GM18499 (cell line): ENCODE data around the gene CLINT1.

ENCODE experiments used
- ATAC-seq: cut with Tn5 transposase; IDR thresholded peaks from one replicate; pipeline ENCODE4 v1.9.1; 2021; ENCODE audit warnings: moderate number of reproducible peaks; ENCODE audit not compliant: insufficient read depth, unreplicated experiment

The CLINT1 gene

GRCh38 chr5:157766902-157767301, 92.0 kb downstream of the CLINT1 start:
- no peak for ATAC-seq

- ATAC-seq, result no peak
These were observed 92.5 kb downstream of the CLINT1 start for GRCh38 chr5:157766442-157766841.

GRCh38 chr5:157764531-157764930, 94.4 kb downstream of the CLINT1 start:
- ATAC-seq, result no peak

- ATAC-seq, result no peak
These were observed 97.0 kb downstream of the CLINT1 start for GRCh38 chr5:157761690-157762621.

- ATAC-seq, result no peak
These were observed 100.2 kb downstream of the CLINT1 start for GRCh38 chr5:157758706-157759105.

GRCh38 chr5:157756122-157756521, 102.8 kb downstream of the CLINT1 start:
- ATAC-seq, result no peak

- ATAC-seq, result no peak
These were observed 108.6 kb downstream of the CLINT1 start for GRCh38 chr5:157750320-157750719.

- no peak for ATAC-seq
These were observed 109.5 kb downstream of the CLINT1 start for GRCh38 chr5:157749462-157749799.

- ATAC-seq, result no peak
These were observed 110.0 kb downstream of the CLINT1 start for GRCh38 chr5:157748760-157749461.

GRCh38 chr5:157747766-157748700, 110.9 kb downstream of the CLINT1 start:
- ATAC-seq, result no peak

GRCh38 chr5:157747173-157747740, 111.7 kb downstream of the CLINT1 start:
- ATAC-seq, result no peak

- ATAC-seq, result no peak
These were observed 113.9 kb downstream of the CLINT1 start for GRCh38 chr5:157745041-157745456.

GRCh38 chr5:157744051-157745011, 114.6 kb downstream of the CLINT1 start:
- ATAC-seq, result no peak

- peak; percentile 66 for ATAC-seq
These were observed 115.5 kb downstream of the CLINT1 start, which contains the start of gene LSM11 for GRCh38 chr5:157743163-157744050. Gene LSM11 (plus strand): TSS chr5:157743712. CDS start chr5:157743751, 39 bp downstream.

- ATAC-seq, result no peak
These were observed 117.8 kb downstream of the CLINT1 start for GRCh38 chr5:157741131-157741530.

GRCh38 chr5:157740229-157740610, 118.7 kb downstream of the CLINT1 start:
- no peak for ATAC-seq

GRCh38 chr5:157739388-157740228, 119.3 kb downstream of the CLINT1 start:
- ATAC-seq, result no peak
